ENCODE results near the gene SAMD1.
"Not testable (repeated sequence)": the region's sequence is repeated elsewhere in the genome, so short reads cannot be mapped to it uniquely, and the experiment has no call there.

The SAMD1 gene

DNA sequence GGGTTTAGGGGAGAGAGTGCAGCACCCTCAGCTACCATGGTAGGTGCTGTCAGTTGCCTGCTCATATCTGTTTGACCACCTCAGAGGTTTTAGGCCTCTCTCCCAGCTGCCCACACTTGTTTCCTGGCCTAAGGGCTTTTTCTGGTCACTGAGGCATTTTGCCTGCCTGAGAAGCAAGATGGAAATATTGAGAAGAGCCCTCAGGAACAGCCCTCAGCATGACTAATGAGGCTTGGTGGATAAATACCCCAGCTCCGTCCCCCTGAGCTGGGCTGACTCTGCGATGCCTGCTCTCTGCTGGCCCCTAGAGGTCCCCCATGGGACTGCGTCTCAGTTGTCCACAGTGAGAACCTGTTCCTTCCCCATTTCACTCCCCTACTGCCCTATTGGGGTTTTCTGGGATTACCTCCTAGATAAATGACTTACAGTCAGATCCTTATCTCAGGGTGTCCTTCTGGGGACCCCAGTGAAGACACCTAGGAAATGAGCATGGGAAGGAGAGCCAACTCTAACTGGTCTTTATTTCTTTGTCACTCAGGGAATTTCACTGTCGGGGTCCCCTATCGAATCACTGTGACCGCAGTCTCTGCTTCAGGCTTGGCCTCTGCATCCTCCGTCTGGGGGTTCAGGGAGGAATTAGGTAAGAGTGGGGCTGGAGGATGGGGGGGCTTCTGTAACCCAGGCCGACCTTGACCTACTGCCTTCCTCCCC is 42.0 kb downstream of the SAMD1 start:
- no peak overlapping the region for H3K4me3 ChIP-seq (ENCODE audit: low read depth, low read length)
- TF ChIP-seq, protein P1, sequence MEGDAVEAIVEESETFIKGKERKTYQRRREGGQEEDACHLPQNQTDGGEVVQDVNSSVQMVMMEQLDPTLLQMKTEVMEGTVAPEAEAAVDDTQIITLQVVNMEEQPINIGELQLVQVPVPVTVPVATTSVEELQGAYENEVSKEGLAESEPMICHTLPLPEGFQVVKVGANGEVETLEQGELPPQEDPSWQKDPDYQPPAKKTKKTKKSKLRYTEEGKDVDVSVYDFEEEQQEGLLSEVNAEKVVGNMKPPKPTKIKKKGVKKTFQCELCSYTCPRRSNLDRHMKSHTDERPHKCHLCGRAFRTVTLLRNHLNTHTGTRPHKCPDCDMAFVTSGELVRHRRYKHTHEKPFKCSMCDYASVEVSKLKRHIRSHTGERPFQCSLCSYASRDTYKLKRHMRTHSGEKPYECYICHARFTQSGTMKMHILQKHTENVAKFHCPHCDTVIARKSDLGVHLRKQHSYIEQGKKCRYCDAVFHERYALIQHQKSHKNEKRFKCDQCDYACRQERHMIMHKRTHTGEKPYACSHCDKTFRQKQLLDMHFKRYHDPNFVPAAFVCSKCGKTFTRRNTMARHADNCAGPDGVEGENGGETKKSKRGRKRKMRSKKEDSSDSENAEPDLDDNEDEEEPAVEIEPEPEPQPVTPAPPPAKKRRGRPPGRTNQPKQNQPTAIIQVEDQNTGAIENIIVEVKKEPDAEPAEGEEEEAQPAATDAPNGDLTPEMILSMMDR (IDR thresholded peaks at IDR 0.05; ENCODE audit: low read depth, low read length), result peak; percentile 98
- H3K4me1 ChIP-seq, result no peaks in the 10 kb centered on the region
- H3K9me3 ChIP-seq, result no peaks in the 10 kb centered on the region
- H3K27me3 ChIP-seq, result no peaks in the 10 kb centered on the region
- H3K36me3 ChIP-seq, result no peaks in the 10 kb centered on the region
- peak; percentile 74 for DNase-seq

DNA sequence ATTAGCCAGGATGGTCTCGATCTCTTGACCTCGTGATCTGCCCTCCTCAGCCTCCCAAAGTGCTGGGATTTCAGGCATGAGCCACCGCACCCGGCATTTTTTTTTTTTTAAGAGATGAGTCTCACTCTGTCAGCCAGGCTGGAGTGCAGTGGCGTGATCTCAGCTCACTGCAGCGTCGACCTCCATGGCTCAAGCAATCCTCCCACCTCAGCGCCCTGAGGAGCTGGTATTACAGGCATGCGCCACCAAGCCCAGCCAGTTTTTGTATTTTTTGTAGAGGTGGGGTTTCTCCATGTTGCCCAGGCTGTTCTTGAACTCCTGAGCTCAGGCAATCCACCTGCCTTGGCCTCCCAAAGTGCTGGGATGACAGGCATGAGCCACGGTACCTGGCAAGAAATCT is 42.7 kb downstream of the SAMD1 start:
- not testable (repeated sequence) for H3K9me3 ChIP-seq; H3K36me3 ChIP-seq; H3K27me3 ChIP-seq; H3K4me1 ChIP-seq; DNase-seq; H3K4me3 ChIP-seq (ENCODE audit: low read depth, low read length)

DNA sequence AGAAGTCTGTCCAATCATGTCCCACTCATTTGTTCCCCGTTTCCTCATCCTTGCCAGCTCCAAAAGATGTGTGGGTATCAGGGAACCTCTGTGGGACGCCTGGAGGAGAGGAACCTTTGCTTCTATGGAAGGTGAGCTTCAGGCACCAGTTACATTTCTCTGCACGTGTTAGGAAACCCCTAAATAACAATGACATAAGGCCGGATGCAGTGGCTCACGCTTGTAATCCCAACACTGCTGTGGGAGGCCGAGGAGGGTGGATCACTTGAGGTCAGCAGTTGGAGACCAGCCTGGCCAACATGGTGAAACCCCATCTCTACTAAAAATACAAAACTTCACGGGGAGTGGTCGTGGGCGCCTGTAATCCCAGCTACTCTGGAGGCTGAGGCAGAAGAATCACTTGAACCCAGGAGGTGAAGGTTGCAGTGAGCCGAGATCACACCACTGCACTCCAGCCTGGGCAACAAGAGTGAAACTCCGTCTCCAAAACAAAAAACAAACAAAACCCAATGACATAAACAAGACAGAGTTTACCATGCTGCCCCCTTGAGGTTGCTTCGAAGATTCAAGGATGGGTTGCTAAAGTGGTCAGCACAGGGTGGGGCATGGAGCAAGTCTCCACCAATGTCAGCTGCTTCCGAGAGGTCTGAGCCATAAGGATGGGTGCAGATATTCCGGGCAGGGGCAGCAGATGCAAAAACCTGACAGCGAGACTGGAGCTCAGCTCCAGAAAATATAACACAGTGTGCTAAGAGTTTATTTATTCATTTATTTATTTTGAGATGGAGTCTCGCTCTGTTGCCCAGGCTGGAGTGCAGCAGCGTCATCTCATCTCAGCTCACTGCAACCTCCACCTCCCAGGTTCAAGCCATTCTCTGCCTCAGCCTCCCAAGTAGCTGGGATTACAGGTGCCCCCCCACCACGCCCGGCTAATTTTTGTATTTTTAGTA is 47.6 kb downstream of the SAMD1 start:
- peak; percentile 69 for DNase-seq
- not testable (repeated sequence) for H3K27me3 ChIP-seq; H3K9me3 ChIP-seq; H3K4me3 ChIP-seq (ENCODE audit: low read depth, low read length); H3K36me3 ChIP-seq; H3K4me1 ChIP-seq
- TF ChIP-seq, protein P1 (IDR thresholded peaks at IDR 0.05; ENCODE audit: low read depth, low read length), result peak; percentile 72

DNA sequence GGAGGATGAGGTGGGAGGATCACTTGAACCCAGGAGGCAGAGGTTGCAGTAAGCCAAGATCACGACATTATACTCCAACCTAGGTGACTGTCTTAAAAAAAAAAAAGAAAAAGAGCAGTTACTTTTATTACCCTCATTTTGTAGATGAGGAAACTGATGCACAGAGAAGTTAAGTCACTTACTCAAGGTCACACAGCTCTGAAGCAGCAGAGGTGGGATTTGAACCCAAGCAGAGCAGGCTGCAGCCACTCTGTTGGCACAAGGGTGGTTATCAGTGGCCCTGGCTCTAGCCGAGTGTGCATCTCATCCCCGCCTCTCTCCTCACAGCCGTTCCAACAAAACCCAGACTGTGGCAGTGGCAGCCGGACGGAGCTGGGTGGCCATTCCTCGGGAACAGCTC is 51.4 kb downstream of the SAMD1 start:
- H3K36me3 ChIP-seq, result no peaks in the 10 kb centered on the region
- no peaks in the 10 kb centered on the region for H3K4me1 ChIP-seq
- TF ChIP-seq, protein P1 (IDR thresholded peaks at IDR 0.05; ENCODE audit: low read depth, low read length), result no peak
- no peaks in the 10 kb centered on the region for H3K27me3 ChIP-seq
- H3K9me3 ChIP-seq, result no peaks in the 10 kb centered on the region
- DNase-seq, result no peak
- no peak overlapping the region for H3K4me3 ChIP-seq (ENCODE audit: low read depth, low read length)

All from BE2C (cell line).